OCI-LY1 (cell line): Measurements from ENCODE around the gene DAPK2.

Experiments used
- H2AFZ ChIP-seq: fragments of 200-600 bp; sonication (generic), shearing (Covaris generic); 2 replicates; pipeline ENCODE4 v1.6.0; 2014; ENCODE audit warnings: antibody characterized with exemption, mild to moderate bottlenecking, low read length
- H3F3A ChIP-seq: fragments of 200-600 bp; sonication (generic), shearing (Covaris generic); 2 replicates; pipeline ENCODE4 v1.6.0; 2014; ENCODE audit warnings: mild to moderate bottlenecking, antibody characterized with exemption, low read length, moderate library complexity; ENCODE audit not compliant: insufficient read depth
- H3K27ac ChIP-seq: fragments of 200-600 bp; sonication (generic); 2 replicates; pipeline ENCODE4 v1.5.1; 2014; ENCODE audit warnings: low read length, mixed run types, mild to moderate bottlenecking, low read depth; ENCODE audit not compliant: poor library complexity, severe bottlenecking
- H3K27me3 ChIP-seq: fragments of 200-600 bp; sonication (generic); 2 replicates; pipeline ENCODE4 v1.6.0; 2014; ENCODE audit warnings: antibody characterized with exemption, mild to moderate bottlenecking, low read length, moderate library complexity; ENCODE audit not compliant: insufficient read depth
- H3K36me3 ChIP-seq: fragments of 200-600 bp; sonication (generic); 2 replicates; pipeline ENCODE4 v1.6.1; 2014; ENCODE audit warnings: mild to moderate bottlenecking, antibody characterized with exemption, low read length, moderate library complexity, mixed read lengths; ENCODE audit not compliant: insufficient read depth
- H3K4me1 ChIP-seq: fragments of 200-600 bp; sonication (generic); 2 replicates; pipeline ENCODE4 v1.5.1; 2014; ENCODE audit warnings: mild to moderate bottlenecking, low read length, moderate library complexity; ENCODE audit not compliant: insufficient read depth, severe bottlenecking
- H3K4me2 ChIP-seq: fragments of 200-600 bp; sonication (generic), shearing (Covaris generic); 2 replicates; pipeline ENCODE4 v1.6.1; 2014; ENCODE audit warnings: low read length
- H3K4me3 ChIP-seq: fragments of 200-600 bp; sonication (generic); 2 replicates; pipeline ENCODE4 v1.5.1; 2014; ENCODE audit warnings: low read length, low read depth, mild to moderate bottlenecking, mixed read lengths; ENCODE audit not compliant: poor library complexity, severe bottlenecking
- H3K79me2 ChIP-seq: fragments of 200-600 bp; shearing (Covaris generic); 2 replicates; pipeline ENCODE4 v1.6.1; 2016; ENCODE audit warnings: mixed run types, low read length, mixed read lengths; ENCODE audit not compliant: insufficient read depth
- H3K9ac ChIP-seq: fragments of 200-600 bp; sonication (generic), shearing (Covaris generic); 2 replicates; pipeline ENCODE4 v1.6.1; 2014; ENCODE audit warnings: mild to moderate bottlenecking, low read length, mixed read lengths
- H3K9me2 ChIP-seq: fragments of 200-600 bp; sonication (generic), shearing (Covaris generic); 2 replicates; pipeline ENCODE4 v1.6.1; 2014; ENCODE audit warnings: low read depth, mild to moderate bottlenecking, low read length, mixed read lengths
- H3K9me3 ChIP-seq: fragments of 200-600 bp; shearing (Covaris generic); 2 replicates; pipeline ENCODE4 v1.6.1; 2014; ENCODE audit warnings: low read length, mixed read lengths
- H4K20me1 ChIP-seq: fragments of 200-600 bp; sonication (generic), shearing (Covaris generic); 2 replicates; pipeline ENCODE4 v1.6.0; 2016; ENCODE audit warnings: mild to moderate bottlenecking, low read length; ENCODE audit not compliant: insufficient read depth
- CTCF ChIP-seq: fragments of 200-600 bp; sonication (generic), shearing (Covaris generic); IDR thresholded peaks from 2 replicates; pipeline ENCODE4 v1.5.1; 2017; ENCODE audit warnings: mild to moderate bottlenecking, antibody characterized with exemption, low read length, moderate library complexity, mixed read lengths
- EZH2 ChIP-seq: fragments of 200-600 bp; sonication (generic), shearing (Covaris generic); IDR thresholded peaks from 2 replicates; pipeline ENCODE4 v1.8.0; 2017; ENCODE audit warnings: borderline replicate concordance, mixed run types, mild to moderate bottlenecking, antibody characterized with exemption, low read length, moderate library complexity, mixed read lengths

DAPK2 gene

GRCh38 chr15:64046421-64047153 is at the start of gene DAPK2:
Gene DAPK2, minus strand, starts transcription at chr15:64046485. Its CDS starts 6,224 bp downstream, at chr15:64040261.
- Histone ChIP-seq H3K9me3 (no peaks in the 10 kb centered on the region), H3K9me2 (no peaks in the 10 kb centered on the region), H3K27me3 (no peaks in the 10 kb centered on the region), H3F3A (no peaks in the 10 kb centered on the region), H3K4me2 (peak within 1 kb of the TSS; percentile 83), H4K20me1 (no peaks in the 10 kb centered on the region), H3K79me2 (no peaks in the 10 kb centered on the region), H2AFZ (0 out of 2 replicates have a peak within 1 kb of the TSS, but pooled peaks have one; percentile 8), H3K4me1 (peaks cover 50% of the 10 kb centered on the region), H3K4me3 (peak within 1 kb of the TSS; percentile 73), H3K9ac (peak within 1 kb of the TSS; percentile 74), H3K27ac (peak within 1 kb of the TSS; percentile 60), H3K36me3 (no peaks in the 10 kb centered on the region)
- TF ChIP-seq EZH2 (no peak), CTCF (peak; percentile 67)

- peak overlapping the region; percentile 31; the same call in 1 of the 2 replicates for H3K9ac ChIP-seq
- H3K27ac ChIP-seq: peak overlapping the region; percentile 87
- peaks cover 54% of the 10 kb centered on the region for H3K79me2 ChIP-seq
- H3K4me1 ChIP-seq: peaks cover 67% of the 10 kb centered on the region
- peak overlapping the region; percentile 97 for H3K4me3 ChIP-seq
- 0 out of 2 replicates have a peak, but pooled peaks cover 5% of the 10 kb centered on the region for H3F3A ChIP-seq
- H3K27me3 ChIP-seq: no peaks in the 10 kb centered on the region
- H2AFZ ChIP-seq: no peak overlapping the region
- H4K20me1 ChIP-seq: no peaks in the 10 kb centered on the region
- peak overlapping the region; percentile 92 for H3K4me2 ChIP-seq
- H3K9me2 ChIP-seq: no peaks in the 10 kb centered on the region
- TF ChIP-seq CTCF (no peak), EZH2 (no peak)
- H3K36me3 ChIP-seq: 0 out of 2 replicates have a peak, but pooled peaks cover 6% of the 10 kb centered on the region
- no peaks in the 10 kb centered on the region for H3K9me3 ChIP-seq
These were observed 49.1 kb upstream of the DAPK2 start for GRCh38 chr15:64095431-64095794.

GRCh38 chr15:64093627-64094417 is 47.5 kb upstream of the DAPK2 start, which contains the start of gene CIAO2A:
Gene CIAO2A, minus strand, starts transcription at chr15:64093838. Its CDS starts 70 bp downstream, at chr15:64093768.
- H4K20me1 ChIP-seq: no peaks in the 10 kb centered on the region
- peak within 1 kb of the TSS; percentile 92 for H3K4me2 ChIP-seq
- peaks cover 42% of the 10 kb centered on the region for H3K79me2 ChIP-seq
- H3K27me3 ChIP-seq: no peaks in the 10 kb centered on the region
- no peaks in the 10 kb centered on the region for H3K9me2 ChIP-seq
- peaks cover 82% of the 10 kb centered on the region for H3K4me1 ChIP-seq
- TF ChIP-seq CTCF (no peak), EZH2 (no peak)
- no peaks in the 10 kb centered on the region for H3K9me3 ChIP-seq
- H3F3A ChIP-seq: 0 out of 2 replicates have a peak, but pooled peaks cover 5% of the 10 kb centered on the region
- peak within 1 kb of the TSS; percentile 98 for H3K9ac ChIP-seq
- H3K4me3 ChIP-seq: peak within 1 kb of the TSS; percentile 97
- peaks cover 6% of the 10 kb centered on the region; the same call in 1 of the 2 replicates for H3K36me3 ChIP-seq
- peak within 1 kb of the TSS; percentile 87 for H3K27ac ChIP-seq
- peak within 1 kb of the TSS; percentile 50; the same call in 1 of the 2 replicates for H2AFZ ChIP-seq
